HepG2 (cell line): ENCODE results near the gene PKLR. TPM values are rescaled to one million over a fixed set of nuclear protein-coding genes. Genes with fewer than 3 reads are reported as not detected.

ENCODE experiments used
- BRD4 ChIP-seq: sonication (generic); formaldehyde crosslinking; IDR thresholded peaks from 2 replicates; pipeline ENCODE4 v1.4.0; 2020; ENCODE audit warnings: missing genetic modification reagents
- FOXJ3 ChIP-seq: sonication (generic); formaldehyde crosslinking; IDR thresholded peaks from 2 replicates; pipeline ENCODE4 v1.4.0; 2020; ENCODE audit warnings: missing genetic modification reagents, mild to moderate bottlenecking, borderline replicate concordance
- LBX2 ChIP-seq: sonication (generic); formaldehyde crosslinking; IDR thresholded peaks from 2 replicates; pipeline ENCODE4 v1.5.0; 2020; ENCODE audit warnings: missing genetic modification reagents, mild to moderate bottlenecking, borderline replicate concordance
- NONO ChIP-seq, 2 experiments: fragments of 450-650 bp in 1 of 2; sonication (generic) in 1 of 2; formaldehyde crosslinking in 1 of 2; IDR thresholded peaks in 1 of 2; conservative IDR thresholded peaks in 1 of 2; 2 replicates each; pipeline versions ENCODE4 v1.6.1 to v1.8.0; 2017 to 2022; ENCODE audit warnings: mild to moderate bottlenecking in 1 of 2, missing genetic modification reagents in 1 of 2, moderate library complexity in 1 of 2
- PAX8 ChIP-seq: sonication (generic); formaldehyde crosslinking; IDR thresholded peaks from 2 replicates; pipeline ENCODE4 v1.8.0; 2022; ENCODE audit warnings: mild to moderate bottlenecking, missing genetic modification reagents, borderline replicate concordance
- SATB2 ChIP-seq: sonication (generic); formaldehyde crosslinking; IDR thresholded peaks from 2 replicates; pipeline ENCODE4 v1.5.0; 2020; ENCODE audit warnings: missing genetic modification reagents
- ZBTB7B ChIP-seq: sonication (generic); formaldehyde crosslinking; IDR thresholded peaks from 2 replicates; pipeline ENCODE4 v1.4.0; 2020; ENCODE audit warnings: missing genetic modification reagents
- ZKSCAN5 ChIP-seq: sonication (generic); formaldehyde crosslinking; IDR thresholded peaks from 2 replicates; pipeline ENCODE4 v1.5.1; 2020; ENCODE audit warnings: mild to moderate bottlenecking, missing genetic modification reagents
- ZNF292 ChIP-seq: sonication (generic); formaldehyde crosslinking; IDR thresholded peaks from 2 replicates; pipeline ENCODE4 v1.8.1; 2022; ENCODE audit warnings: mild to moderate bottlenecking, low read depth, missing genetic modification reagents, borderline replicate concordance
- ZNF431 ChIP-seq: sonication (generic); formaldehyde crosslinking; IDR thresholded peaks from 2 replicates; pipeline ENCODE4 v1.9.0; 2022; ENCODE audit warnings: missing genetic modification reagents, low read depth, mild to moderate bottlenecking, borderline replicate concordance
- ZNF747 ChIP-seq: sonication (generic); formaldehyde crosslinking; IDR thresholded peaks from 2 replicates; pipeline ENCODE4 v1.8.1; 2023; ENCODE audit warnings: missing genetic modification reagents, mild to moderate bottlenecking, borderline replicate concordance
- ZNF792 ChIP-seq: IDR thresholded peaks from 2 replicates; pipeline ENCODE4 v1.6.1; 2016
- ZNF841 ChIP-seq: sonication (generic); formaldehyde crosslinking; IDR thresholded peaks from 2 replicates; pipeline ENCODE4 v1.8.1; 2023; ENCODE audit warnings: missing genetic modification reagents, borderline replicate concordance
- polyA plus RNA-seq, 8 experiments: library from polyadenylated mRNA; depleted of rRNA in 3 of 8; stranded (reverse) in 7 of 8; unstranded in 1 of 8; fragments of >200 nt; fragmentation: Illumina TruSeq in 4 of 8; extraction: Trizol in 4 of 8; gene quantifications; 2 replicates each; pipeline versions ENCODE4 v1.2.1 to v1.2.3, GENCODE V29; 2011 to 2016; ENCODE audit warnings: low read depth in 4 of 8, missing spikeins in 1 of 8, mixed read lengths in 1 of 8; ENCODE audit not compliant: insufficient read depth in 1 of 8
- total RNA-seq, 5 experiments: library from RNA; depleted of rRNA; stranded (reverse); fragments of >200 nt; fragmentation: Illumina TruSeq; extraction: Trizol; gene quantifications; 2 replicates each; pipeline ENCODE4 v1.2.3, GENCODE V29; 2016; ENCODE audit warnings: low read depth in 1 of 5
- TF ChIP-seq, protein P1 (sequence below): sonication (generic); formaldehyde crosslinking; conservative IDR thresholded peaks from 2 replicates; pipeline ENCODE4 v1.4.0; 2020; ENCODE audit warnings: missing genetic modification reagents
- TF ChIP-seq, protein P2 (sequence below): sonication (generic); formaldehyde crosslinking; IDR thresholded peaks from 2 replicates; pipeline ENCODE4 v1.5.1; 2020; ENCODE audit warnings: missing genetic modification reagents, mild to moderate bottlenecking, borderline replicate concordance
- TF ChIP-seq, protein P3 (sequence below): sonication (generic); formaldehyde crosslinking; IDR thresholded peaks from 2 replicates; pipeline ENCODE4 v1.4.0; 2020; ENCODE audit warnings: missing genetic modification reagents
- TF ChIP-seq, protein P4 (sequence below): sonication (generic); formaldehyde crosslinking; IDR thresholded peaks from 2 replicates; pipeline ENCODE4 v1.4.0; 2020; ENCODE audit warnings: mild to moderate bottlenecking, missing genetic modification reagents

PKLR gene
- total and polyA plus RNA-seq, 2 of the 13 experiments (the other 11 are each of a cell fraction or from before 2014, with no cell fraction given), result 10.3 to 29.3 TPM

GRCh38 chr1:155322953-155323728 lies 21.9 kb upstream of the PKLR start (continued):
- TF ChIP-seq, protein P1, sequence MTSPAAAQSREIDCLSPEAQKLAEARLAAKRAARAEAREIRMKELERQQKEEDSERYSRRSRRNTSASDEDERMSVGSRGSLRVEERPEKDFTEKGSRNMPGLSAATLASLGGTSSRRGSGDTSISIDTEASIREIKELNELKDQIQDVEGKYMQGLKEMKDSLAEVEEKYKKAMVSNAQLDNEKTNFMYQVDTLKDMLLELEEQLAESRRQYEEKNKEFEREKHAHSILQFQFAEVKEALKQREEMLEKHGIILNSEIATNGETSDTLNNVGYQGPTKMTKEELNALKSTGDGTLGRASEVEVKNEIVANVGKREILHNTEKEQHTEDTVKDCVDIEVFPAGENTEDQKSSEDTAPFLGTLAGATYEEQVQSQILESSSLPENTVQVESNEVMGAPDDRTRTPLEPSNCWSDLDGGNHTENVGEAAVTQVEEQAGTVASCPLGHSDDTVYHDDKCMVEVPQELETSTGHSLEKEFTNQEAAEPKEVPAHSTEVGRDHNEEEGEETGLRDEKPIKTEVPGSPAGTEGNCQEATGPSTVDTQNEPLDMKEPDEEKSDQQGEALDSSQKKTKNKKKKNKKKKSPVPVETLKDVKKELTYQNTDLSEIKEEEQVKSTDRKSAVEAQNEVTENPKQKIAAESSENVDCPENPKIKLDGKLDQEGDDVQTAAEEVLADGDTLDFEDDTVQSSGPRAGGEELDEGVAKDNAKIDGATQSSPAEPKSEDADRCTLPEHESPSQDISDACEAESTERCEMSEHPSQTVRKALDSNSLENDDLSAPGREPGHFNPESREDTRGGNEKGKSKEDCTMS, result no peak
- TF ChIP-seq ZNF747 (CRISPR knock-in tag), result no peak
- no peak for TF ChIP-seq NONO (IDR thresholded peaks at IDR 0.05)
- peak; percentile 81 for TF ChIP-seq NONO (CRISPR knock-in tag; conservative IDR thresholded peaks at IDR 0.05)
- TF ChIP-seq FOXJ3 (CRISPR knock-in tag), result no peak
- TF ChIP-seq, protein P2, sequence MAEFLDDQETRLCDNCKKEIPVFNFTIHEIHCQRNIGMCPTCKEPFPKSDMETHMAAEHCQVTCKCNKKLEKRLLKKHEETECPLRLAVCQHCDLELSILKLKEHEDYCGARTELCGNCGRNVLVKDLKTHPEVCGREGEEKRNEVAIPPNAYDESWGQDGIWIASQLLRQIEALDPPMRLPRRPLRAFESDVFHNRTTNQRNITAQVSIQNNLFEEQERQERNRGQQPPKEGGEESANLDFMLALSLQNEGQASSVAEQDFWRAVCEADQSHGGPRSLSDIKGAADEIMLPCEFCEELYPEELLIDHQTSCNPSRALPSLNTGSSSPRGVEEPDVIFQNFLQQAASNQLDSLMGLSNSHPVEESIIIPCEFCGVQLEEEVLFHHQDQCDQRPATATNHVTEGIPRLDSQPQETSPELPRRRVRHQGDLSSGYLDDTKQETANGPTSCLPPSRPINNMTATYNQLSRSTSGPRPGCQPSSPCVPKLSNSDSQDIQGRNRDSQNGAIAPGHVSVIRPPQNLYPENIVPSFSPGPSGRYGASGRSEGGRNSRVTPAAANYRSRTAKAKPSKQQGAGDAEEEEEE (CRISPR knock-in tag), result no peak
- no peak for TF ChIP-seq ZNF292 (CRISPR knock-in tag)
- TF ChIP-seq BRD4, result no peak
- TF ChIP-seq LBX2 (CRISPR knock-in tag), result no peak
- TF ChIP-seq, protein P3, sequence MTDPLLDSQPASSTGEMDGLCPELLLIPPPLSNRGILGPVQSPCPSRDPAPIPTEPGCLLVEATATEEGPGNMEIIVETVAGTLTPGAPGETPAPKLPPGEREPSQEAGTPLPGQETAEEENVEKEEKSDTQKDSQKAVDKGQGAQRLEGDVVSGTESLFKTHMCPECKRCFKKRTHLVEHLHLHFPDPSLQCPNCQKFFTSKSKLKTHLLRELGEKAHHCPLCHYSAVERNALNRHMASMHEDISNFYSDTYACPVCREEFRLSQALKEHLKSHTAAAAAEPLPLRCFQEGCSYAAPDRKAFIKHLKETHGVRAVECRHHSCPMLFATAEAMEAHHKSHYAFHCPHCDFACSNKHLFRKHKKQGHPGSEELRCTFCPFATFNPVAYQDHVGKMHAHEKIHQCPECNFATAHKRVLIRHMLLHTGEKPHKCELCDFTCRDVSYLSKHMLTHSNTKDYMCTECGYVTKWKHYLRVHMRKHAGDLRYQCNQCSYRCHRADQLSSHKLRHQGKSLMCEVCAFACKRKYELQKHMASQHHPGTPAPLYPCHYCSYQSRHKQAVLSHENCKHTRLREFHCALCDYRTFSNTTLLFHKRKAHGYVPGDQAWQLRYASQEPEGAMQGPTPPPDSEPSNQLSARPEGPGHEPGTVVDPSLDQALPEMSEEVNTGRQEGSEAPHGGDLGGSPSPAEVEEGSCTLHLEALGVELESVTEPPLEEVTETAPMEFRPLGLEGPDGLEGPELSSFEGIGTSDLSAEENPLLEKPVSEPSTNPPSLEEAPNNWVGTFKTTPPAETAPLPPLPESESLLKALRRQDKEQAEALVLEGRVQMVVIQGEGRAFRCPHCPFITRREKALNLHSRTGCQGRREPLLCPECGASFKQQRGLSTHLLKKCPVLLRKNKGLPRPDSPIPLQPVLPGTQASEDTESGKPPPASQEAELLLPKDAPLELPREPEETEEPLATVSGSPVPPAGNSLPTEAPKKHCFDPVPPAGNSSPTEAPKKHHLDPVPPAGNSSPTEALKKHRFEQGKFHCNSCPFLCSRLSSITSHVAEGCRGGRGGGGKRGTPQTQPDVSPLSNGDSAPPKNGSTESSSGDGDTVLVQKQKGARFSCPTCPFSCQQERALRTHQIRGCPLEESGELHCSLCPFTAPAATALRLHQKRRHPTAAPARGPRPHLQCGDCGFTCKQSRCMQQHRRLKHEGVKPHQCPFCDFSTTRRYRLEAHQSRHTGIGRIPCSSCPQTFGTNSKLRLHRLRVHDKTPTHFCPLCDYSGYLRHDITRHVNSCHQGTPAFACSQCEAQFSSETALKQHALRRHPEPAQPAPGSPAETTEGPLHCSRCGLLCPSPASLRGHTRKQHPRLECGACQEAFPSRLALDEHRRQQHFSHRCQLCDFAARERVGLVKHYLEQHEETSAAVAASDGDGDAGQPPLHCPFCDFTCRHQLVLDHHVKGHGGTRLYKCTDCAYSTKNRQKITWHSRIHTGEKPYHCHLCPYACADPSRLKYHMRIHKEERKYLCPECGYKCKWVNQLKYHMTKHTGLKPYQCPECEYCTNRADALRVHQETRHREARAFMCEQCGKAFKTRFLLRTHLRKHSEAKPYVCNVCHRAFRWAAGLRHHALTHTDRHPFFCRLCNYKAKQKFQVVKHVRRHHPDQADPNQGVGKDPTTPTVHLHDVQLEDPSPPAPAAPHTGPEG (CRISPR knock-in tag), result no peak
- TF ChIP-seq ZNF431, result 0 out of 2 replicates have a peak, but pooled peaks have one; percentile 52
- TF ChIP-seq PAX8, result no peak
- TF ChIP-seq ZNF792 (CRISPR knock-in tag), result no peak
- no peak for TF ChIP-seq ZNF841 (CRISPR knock-in tag)
- peak; percentile 50; the same call in 1 of the 2 replicates for TF ChIP-seq ZBTB7B (CRISPR knock-in tag)
- no peak for TF ChIP-seq SATB2 (CRISPR knock-in tag)
- no peak for TF ChIP-seq ZKSCAN5 (CRISPR knock-in tag)
- TF ChIP-seq, protein P4, sequence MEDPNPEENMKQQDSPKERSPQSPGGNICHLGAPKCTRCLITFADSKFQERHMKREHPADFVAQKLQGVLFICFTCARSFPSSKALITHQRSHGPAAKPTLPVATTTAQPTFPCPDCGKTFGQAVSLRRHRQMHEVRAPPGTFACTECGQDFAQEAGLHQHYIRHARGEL (CRISPR knock-in tag), result no peak
